ENCODE results near the gene TSPAN9.
A peak's percentile ranks its signal among the peaks of the same experiment; 100 is the strongest.
"Not testable (repeated sequence)": the region's sequence is repeated elsewhere in the genome, so short reads cannot be mapped to it uniquely, and the experiment has no call there.

TSPAN9 gene

DNA sequence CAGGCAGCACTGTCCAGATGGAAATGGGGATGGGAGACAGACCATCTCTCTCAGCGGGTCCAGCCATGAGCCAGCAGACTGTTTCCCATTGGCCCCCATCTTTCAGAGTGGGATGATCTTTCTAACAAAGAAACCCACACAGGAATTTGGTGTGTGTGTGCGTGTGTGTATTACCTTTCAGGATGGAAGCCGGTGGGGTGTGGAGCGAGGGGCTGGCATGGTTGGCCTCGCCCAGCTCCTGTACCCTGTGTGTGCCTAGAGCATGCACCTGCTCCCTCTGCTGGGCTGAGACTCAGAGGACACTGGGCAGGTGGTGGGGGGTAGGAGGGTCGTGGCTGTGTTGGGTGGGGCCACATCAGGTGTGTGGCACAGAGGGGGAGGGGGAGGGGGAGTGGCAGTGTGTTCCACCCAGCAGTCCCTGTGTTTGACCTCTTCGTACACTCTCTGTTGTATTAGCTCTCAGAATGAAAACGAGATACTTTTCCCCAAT lies 33.0 kb upstream of the TSPAN9 start:
- no peak for DNase-seq (ENCODE audit: low spot score)

DNA sequence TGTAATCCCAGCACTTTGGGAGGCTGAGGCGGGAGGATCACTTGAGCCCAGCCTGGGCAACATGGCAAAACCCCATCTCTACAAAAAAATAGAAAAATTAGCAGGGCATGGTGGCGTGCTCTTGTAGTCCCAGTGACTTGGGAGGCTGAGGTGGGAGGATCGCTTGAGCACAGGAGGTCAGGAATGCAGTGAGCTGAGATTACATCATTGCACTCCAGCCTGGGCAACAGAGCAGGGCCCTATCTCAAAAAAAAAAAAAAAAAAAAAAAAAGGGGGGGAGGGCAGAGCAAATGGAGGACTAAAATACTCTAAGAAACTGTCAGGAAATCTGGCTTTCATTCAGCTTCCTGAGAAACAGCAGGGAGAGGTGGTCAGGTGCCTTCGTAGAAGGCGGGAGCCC lies 31.7 kb upstream of the TSPAN9 start:
- no peak for DNase-seq (ENCODE audit: low spot score)

DNA sequence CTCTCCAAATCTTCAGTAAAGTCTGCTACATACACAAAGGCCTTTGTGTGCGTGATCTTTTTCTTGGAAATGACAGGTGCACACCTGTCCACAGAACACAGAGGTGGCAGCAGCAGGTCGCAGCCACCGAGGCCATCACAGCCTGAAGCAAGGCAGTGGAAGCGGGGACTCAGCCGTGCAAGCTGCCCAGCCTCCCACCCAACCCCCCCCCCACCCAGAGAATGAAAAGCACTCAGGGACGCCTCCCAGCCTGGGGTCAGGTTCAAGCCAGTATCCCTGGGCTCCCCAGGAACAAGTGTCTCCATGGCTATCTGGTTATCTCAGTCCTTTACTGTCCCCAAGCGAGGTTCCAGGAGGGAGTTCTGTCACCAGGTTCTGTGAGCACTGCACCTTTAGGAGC lies 31.2 kb upstream of the TSPAN9 start:
- DNase-seq (ENCODE audit: low spot score), result no peak

DNA sequence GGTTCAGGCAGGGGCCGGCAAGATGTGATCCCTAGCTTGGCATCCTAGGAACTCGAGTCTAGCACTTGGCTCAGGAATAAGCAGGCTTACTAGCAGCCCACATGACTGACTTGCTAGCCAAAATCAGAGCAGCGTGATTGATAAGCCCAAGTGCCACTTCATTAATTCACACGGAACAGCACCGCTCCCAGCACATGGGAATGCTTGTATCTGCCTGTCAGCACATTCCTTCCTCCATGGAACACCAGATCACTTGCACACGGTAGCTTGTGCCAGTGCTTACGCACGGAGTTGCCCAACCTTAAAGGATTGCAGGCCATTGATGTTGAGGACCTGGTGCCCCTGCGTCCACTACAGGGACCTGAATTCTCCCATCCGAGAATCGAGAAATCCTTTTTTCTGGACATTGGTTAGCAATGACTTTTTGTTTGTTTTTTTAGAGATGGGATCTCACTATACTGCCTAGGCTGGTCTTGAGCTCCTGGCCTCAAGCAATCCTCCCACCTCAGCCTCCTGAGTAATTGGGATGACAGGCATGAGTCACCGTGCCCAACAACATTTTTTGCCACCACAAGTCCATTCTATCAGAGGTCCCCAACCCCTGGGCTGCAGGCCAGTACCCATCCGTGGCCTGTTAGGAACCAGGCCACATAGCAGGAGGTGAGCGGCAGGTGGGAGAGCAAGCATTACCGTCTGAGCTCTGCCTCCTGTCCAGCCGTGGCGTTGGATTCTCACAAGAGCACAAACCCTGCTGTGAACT lies 30.6 kb upstream of the TSPAN9 start:
- peak; percentile 12 for DNase-seq (ENCODE audit: low spot score)

DNA sequence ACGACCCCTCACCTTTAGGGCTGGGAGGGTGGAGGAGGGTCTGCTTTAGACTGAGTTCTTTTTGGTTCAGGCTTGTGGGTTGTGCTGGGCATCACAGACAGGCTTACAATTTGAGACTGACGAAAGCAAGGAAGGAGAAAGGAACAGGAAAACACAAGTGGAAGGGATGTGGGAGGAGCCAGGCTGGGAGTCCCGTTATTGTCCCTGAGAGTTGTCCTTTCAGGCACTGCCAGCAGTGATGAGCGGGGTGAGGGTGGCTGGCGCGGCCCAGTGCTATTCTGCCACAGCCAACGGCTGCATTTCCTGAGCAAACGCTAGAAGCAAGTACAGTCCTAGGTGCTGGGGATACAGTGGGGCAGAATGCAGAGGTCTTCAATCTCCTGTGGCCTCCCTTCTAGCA lies 29.2 kb upstream of the TSPAN9 start:
- DNase-seq (ENCODE audit: low spot score), result no peak

DNA sequence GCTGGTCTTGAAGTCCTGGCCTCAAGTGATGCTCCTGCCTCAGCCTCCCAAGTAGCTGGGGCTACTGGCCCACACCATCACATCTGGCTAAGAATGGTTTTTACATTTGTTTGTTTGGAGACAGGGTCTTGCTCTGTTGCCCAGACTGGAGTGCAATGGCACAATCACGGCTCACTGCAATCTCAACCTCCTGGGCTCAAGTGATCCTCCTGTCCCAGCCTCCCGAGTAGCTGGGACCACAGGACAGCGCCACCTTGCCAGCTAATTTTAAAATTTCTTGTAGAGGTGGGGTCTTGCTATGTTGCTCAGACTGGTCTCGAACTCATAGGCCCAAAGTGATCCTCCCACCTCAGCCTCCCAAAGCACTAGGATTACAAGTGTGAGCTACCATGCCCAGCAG lies 28.6 kb upstream of the TSPAN9 start:
- DNase-seq (ENCODE audit: low spot score), result no peak

DNA sequence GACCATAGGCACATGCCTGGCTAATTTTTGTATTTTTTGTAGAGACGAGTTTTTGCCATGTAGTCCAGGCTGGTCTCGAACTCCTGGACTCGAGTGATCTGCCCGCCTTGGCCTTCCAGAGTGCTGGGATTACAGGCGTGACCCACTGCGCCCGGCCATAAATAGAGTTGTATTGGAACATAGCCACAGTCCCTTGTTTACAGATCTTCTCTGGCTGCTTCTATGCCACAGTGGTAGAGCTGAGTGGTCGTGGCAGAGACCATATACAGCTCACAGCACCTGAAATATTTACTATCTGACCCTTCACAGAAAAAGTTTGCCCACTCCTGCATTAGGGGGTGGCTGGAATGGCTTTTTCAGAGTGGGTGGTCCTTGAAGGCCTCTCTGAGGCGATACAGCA lies 28.0 kb upstream of the TSPAN9 start:
- no peak for DNase-seq (ENCODE audit: low spot score)

DNA sequence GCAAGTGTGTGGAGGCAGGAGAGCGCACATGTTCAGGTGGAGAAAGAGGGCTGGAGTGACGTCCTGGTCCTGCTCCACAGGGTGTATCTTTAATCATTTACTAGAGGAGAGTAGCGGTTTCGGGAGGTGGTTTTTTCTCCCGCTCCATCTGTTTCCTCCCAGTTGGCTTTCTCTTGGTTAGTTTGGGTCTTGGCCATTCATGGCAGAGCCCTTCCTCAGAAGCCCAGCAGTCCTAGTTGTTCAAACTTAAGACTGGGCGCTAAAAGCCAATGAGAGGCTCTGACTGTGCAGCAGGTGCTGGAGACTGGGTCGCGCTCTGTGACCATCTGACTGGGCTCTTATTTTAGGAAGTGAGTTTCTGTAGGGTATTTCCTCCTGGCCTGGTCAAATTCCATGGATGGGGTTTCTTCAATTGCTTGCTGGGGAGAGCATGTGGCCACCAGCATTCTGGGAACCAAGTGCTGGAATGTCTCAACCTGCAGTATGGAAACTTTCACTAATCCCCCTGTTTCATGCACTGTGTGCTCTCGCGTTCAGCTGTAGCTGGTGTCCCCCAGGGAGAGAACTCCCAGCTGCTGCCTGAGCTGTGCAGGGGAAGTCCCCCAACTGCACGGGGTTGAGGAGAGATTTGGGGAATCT lies 27.4 kb upstream of the TSPAN9 start:
- no peak for DNase-seq (ENCODE audit: low spot score)

DNA sequence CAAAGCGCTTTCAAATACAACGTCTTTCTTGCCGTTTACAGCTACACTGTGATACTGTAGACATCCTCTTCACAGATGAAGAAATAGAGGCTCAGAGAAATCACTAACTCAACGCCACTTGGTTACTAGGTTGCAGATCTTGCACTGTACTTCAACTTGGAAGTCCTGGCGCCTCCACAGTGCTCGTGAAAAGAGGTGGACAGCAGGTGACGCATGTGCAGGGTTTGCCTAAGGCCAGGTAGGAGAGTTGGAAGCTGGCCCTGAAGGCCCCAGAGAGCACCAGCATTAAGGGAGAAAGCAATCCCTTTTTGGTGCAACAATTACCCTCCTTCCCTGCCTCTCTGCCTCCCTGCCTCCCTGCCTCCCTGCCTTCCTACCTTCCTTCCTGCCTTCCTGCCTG lies 22.8 kb upstream of the TSPAN9 start:
- no peak for DNase-seq (ENCODE audit: low spot score)

DNA sequence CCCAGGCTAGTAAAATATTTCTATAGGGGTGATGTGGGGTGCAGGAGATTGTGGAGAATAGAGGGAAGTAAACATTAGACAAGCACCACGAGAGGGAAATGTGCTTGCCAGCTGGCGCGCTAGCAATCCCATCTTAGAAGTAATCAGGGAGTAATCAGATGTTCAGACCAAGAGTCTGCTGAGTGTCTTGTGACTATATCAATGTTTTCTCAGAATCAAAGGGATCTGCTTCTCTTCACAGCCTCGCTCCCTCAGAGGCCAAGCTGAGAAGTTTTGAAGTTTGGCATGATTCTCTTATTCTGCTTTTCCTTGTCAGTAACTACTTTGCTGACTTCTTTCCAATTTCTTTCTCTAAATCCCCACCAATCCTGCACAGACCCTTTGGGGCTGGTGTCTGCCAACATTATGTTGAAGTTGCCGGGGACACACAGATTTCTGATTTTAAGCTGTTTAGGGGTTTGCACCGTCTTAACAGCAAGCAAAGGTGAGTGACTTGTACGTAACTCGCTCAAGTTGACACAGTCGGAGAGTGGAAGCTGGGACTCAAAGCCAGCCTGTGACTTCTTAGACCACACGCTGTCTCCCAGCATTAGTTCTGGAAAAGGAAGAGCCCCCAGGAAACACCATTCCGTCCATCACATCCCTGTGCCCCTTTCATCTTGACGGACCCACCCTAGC lies 22.0 kb upstream of the TSPAN9 start:
- peak; percentile 39 for DNase-seq (ENCODE audit: low spot score)

DNA sequence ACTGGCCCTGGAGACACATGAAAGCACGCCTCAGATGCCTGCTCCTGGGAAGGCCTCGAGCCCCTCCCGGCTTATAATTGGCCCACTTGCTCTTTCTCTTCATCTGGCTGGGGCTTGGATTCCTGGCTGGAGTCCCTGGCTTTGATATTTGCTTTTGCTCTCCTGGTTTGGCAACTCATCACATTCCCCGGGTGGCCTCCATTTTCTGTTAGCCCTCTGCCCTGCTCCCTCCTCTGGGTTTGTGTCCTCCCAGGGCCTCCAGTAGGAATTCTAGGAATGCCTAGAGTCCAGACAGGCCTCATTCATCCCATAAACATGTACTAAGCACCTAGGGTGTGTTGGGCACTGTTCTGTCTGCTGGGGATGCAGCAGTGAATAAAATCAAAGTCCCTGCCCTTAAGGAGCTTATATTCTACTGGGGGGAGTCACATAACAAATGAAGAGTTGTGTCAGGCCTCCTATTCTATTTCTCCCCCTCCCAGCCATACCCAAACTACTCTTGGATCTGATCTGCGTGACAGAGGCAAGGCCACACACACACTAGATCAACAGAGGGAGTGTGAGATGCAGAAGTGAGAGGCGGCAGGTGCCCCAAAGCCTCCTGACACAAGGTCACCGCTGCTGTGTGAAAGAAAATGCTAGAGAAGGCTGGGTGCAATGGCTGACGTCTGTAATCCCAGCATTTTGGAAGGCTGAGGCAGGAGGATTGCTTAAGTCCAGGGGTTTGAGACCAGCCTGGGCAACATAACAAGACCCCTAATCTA lies 21.3 kb upstream of the TSPAN9 start:
- DNase-seq (ENCODE audit: low spot score), result peak; percentile 13

DNA sequence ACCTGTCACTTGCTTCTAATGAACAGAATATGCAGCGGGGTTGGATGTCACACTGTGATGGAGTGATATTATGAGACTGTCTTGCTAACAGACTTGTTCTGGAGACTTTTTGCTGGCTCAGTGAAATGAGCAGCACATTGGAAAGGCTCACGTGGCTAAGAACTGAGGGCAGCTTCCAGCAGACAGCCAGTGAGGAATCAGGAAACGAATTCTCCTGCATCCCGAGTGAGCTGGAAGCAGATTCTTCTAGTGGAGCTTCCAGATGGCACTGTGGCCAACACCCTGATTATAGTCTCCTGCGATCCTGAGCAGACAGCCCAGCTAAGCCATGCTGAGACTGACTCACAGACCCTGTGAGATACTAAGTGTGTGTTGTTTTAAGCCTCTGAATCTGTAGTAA lies 16.1 kb upstream of the TSPAN9 start:
- DNase-seq (ENCODE audit: low spot score), result peak; percentile 80

DNA sequence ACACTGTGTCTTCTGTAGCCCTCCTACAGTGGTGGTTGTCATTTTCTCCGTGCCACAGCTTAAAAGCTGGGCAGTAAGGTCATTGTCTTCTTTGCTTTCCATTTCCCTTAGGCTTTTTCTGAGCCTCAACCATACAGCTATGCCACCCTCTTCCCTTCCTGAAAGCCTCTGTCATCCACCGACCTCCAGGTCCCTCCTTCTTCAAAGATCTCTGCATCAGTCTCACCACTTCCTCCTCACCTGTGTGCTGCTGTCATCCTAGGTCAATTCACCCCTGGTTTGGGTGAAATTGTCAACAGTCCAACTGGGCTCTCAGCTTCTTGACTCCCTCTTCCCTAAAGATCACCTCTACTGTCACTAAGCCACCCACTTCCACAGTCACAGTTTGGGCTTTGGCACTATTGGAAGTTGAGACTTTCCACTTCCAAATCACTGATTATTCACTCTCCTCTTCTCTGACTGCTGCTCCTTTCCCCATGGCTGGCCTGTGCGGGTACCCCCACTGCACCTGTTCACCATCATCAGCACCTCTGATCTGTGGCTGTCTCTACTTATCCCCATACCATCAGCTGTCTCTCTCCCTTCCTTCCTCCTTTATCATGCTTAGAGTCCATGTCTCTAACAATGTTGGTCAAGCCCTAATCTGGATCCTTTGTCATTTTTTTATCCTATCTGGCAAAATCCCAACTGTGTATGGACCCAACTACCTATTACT lies 15.5 kb upstream of the TSPAN9 start:
- no peak for DNase-seq (ENCODE audit: low spot score)

DNA sequence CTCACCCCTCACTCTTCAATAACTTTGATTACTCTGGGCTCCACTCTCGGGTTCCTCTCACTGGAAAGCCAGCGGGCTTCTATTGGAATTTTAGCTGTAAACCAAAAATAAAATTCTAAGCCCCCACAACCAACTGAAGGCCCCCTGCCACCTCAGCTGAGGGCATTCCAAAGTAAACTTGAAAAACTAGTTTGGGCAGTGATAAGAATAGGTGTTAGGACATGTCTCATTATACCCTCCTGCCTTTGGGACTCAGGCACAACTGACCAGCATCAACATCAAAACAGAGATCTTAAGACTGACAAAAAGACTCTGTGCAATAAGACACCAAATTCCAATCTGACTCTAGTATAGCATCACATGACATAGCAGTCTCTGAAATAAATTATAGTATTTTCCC lies 11.9 kb upstream of the TSPAN9 start:
- no peak for DNase-seq (ENCODE audit: low spot score)

DNA sequence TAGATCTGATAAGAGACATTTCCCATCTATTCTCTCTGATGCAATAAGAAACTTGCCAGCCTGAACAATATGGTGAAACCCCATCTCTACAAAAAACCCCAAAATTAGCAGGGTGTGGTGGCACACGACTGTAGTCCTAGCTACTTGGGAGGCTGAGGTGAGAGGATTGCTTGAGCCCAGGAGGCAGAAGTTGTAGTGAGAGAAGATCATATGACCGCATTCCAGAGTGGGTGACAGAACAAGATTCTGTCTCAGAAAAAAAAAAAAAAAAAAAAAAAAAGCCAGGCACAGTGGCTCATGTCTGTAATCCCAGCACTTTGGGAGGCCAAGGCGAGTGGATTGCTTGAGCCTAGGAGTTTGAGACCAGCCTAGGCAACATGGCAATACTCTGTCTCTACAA lies 11.3 kb upstream of the TSPAN9 start:
- DNase-seq (ENCODE audit: low spot score), result not testable (repeated sequence)

DNA sequence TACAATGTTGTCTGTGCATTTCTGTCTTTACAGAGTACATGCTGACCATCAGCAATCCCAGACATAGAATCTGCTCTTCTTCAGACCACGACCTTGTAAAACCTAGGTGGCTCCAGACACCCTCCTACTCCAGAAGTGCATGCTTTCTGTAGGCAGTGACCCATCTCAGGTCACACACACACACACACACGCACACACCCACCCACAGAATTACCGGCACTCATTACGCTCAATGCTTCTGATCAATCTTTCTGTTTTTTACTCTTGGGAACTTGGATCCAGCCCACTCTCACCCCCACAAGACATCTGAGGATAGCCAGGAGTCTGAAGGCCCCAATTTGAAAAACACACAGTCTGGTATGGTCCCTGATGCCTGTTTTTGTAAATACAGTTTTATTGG lies 7.5 kb upstream of the TSPAN9 start:
- no peak for DNase-seq (ENCODE audit: low spot score)

DNA sequence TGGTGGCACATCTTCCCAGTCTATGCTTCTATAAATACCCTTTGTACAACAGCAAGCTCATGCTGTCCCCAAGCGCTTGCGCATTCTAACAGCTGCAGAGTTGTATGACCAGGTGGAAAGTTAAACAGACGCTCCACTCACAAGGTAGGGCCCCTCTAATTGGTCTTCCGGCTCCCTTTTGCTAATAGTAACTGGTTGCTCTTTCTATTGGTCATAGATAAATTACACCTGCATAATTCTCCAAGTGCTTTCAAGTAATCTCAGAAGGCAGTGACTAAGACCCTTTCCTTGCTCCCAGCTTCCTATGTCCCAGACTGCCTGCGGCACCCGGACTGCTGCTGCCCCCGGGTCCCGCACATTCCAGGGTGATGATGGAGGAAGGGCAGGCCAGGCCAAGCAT lies 6.1 kb upstream of the TSPAN9 start:
- no peak for DNase-seq (ENCODE audit: low spot score)

DNA sequence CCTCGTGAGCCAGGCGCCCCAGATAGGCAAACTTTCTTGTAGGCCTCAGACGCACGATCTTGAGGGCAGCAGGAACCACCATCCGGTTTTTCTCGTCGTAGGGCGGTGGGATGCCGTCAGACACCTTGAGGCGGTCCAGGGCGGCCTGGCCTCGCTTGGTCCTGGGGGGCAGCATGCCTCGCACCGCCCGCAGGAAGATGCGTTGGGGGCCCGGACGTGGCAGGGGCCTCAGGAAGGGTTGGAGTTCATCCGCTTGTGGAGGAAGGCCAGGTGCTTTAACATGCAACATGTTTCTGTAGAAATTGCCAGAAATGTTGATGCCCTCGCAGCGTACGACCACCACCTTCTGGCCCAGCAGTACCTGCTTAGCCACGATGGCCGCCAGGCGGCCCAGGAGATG lies 5.5 kb upstream of the TSPAN9 start:
- no peak for DNase-seq (ENCODE audit: low spot score)

DNA sequence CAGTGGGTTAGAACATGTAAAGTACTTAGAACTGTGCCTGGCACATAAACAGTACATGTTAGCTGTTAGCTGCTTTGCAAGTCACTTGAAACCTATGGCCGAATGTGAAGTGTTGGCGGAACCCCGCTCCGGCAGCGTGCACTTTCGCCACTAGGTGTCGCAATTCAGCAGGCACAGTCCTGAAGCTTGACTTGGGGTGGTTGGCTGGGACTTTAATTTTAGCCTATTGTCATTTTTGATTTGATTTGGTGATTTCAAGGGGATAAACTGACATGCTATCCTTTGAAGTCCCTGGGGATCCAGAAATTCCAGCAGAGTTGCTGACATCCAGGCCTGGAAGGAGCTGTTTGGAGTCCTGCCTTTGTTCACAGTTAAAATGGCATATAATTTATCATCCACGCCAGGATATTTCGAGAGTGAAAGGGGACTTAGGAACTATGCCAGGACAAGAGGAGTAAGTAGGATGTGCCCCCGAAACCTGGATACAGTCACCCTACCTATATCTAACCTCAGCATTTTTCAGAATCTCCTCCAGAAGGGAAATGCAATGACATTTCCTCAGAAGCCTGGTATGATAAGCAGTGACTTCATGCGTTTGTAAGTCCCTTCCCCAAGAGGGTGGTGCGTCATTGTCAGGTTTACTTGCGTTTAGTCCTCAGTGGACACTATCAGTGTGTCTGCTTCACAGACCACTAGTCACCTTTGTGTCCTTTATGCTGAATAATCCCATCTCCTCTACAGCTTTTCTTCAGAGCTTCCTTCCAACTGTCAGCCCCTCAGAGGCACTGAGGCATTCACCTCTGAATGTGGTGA lies 3.5 kb upstream of the TSPAN9 start:
- DNase-seq (ENCODE audit: low spot score), result peak; percentile 92

DNA sequence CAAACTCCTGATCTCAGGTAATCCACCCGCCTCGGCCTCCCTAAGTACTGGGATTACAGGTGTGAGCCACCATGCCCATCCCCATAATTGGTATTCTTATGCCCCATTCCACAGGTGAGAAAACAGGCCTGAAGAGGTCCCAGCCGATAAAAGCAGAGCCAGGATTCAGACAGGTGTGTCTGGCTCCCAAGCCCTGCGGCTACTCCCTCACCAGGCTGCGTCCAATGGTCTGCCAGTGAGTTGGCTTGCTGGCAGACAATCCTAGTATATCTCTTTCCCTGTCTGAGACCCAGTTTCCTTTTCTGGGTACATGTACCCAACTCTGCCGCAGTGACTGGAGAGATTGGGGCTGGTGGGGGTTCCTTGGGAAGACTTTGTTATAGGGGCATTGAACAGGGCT lies 1.9 kb upstream of the TSPAN9 start:
- no peak for DNase-seq (ENCODE audit: low spot score)

DNA sequence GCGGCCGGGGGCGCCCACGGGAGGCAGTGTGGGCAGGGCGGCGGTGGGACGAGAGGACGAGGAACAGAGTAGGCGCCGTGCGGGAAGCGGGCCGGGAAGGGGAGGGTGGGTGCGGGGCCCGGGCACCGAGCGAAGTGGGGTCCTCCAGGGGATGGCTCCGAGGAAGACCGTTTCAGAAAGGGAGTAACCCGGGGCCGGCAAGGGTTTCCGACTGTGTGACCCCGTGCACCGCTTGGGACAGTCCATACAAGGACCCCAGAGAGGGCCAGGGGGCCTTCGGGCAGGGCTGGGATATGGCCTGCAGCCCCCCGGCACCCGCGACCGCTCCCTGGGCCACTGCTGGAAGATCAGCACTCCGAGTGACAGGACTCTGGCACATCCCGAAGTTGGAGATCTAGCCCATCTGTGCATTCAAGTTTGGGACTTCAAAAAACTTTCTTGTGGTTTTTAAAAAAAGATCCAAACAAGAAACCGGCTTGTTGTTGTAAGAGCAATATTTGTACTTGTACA lies 448 bp downstream of the TSPAN9 start:
- DNase-seq (ENCODE audit: low spot score), result peak; percentile 40
